ENCODE data around the gene CDH4.

GRCh38 chr20:61679473-61679872 is 427.4 kb downstream of the CDH4 start:
- TF ChIP-seq CTCF (IDR thresholded peaks at IDR 0.05) (no peak), EZH2phosphoT487 (IDR thresholded peaks at IDR 0.05) (no peak)

Measured in neural progenitor cell (in vitro differentiated cells).